ENCODE results near the gene ARHGAP42. TPM values are rescaled to one million over a fixed set of nuclear protein-coding genes. Genes with fewer than 3 reads are reported as not detected.

ARHGAP42 gene
- polyA plus RNA-seq, 3 donors = 0.13 TPM; not detected in 2

DNA sequence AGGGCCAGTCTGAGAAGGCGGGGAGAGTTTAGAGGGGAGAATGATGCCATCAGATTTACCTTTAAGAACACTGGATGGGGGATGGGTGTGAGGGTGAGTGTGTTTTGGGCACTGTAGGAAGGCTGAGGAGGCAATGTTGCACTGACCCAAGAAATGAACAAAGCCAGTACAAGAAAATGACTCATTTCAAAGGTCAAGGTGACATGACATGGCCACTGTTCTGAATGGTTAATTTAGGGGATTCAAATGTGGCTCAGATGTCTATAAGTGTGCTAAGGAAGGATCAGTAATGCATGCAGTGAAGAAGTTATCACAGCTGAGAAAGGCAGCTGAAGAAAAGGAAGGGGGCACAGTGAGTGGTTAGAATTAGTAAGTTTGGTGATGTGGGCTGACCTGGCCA, 312.7 kb downstream of the ARHGAP42 start:
- H3K4me2 ChIP-seq (replicated peaks; ENCODE audit: extremely low read depth, low read length, poor library complexity, severe bottlenecking) = no peak overlapping the region
- H3K4me3 Mint-ChIP-seq = no peak overlapping the region
- H3K4me3 ChIP-seq (replicated peaks in 1 of 3; ENCODE audit: low read depth in 2 of 3, low read length in 3 of 3) = no peak overlapping the region
- H2AFZ ChIP-seq (ENCODE audit: insufficient read depth, low read depth, low read length, poor library complexity, severe bottlenecking) = no peak overlapping the region
- TF ChIP-seq, protein P1, sequence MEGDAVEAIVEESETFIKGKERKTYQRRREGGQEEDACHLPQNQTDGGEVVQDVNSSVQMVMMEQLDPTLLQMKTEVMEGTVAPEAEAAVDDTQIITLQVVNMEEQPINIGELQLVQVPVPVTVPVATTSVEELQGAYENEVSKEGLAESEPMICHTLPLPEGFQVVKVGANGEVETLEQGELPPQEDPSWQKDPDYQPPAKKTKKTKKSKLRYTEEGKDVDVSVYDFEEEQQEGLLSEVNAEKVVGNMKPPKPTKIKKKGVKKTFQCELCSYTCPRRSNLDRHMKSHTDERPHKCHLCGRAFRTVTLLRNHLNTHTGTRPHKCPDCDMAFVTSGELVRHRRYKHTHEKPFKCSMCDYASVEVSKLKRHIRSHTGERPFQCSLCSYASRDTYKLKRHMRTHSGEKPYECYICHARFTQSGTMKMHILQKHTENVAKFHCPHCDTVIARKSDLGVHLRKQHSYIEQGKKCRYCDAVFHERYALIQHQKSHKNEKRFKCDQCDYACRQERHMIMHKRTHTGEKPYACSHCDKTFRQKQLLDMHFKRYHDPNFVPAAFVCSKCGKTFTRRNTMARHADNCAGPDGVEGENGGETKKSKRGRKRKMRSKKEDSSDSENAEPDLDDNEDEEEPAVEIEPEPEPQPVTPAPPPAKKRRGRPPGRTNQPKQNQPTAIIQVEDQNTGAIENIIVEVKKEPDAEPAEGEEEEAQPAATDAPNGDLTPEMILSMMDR (IDR thresholded peaks at IDR 0.05) = no peak
- H4K20me1 ChIP-seq (ENCODE audit: insufficient read depth, low read length) = no peaks in the 10 kb centered on the region
- intact Hi-C loops (cut with micrococcal nuclease) = no loop called here
- no peaks in the 10 kb centered on the region for H3K79me2 ChIP-seq (ENCODE audit: insufficient read depth, low read length)
- H3K4me1 ChIP-seq (ENCODE audit: control insufficient read depth in 1 of 2, insufficient read depth in 2 of 2, low read length in 2 of 2) = no peaks in the 10 kb centered on the region
- no peaks in the 10 kb centered on the region for H3K27me3 Mint-ChIP-seq (ENCODE audit: low read depth in 3 of 3)
- H3K9me3 Mint-ChIP-seq = peaks cover 0 to 10% (median 3%) of the 10 kb centered on the region in 7 donors
- no peak for DNase-seq
- H3K36me3 ChIP-seq (replicated peaks in 1 of 2; ENCODE audit: control insufficient read depth in 1 of 2, insufficient read depth in 2 of 2, low read length in 2 of 2) = no peaks in the 10 kb centered on the region
- H3K27me3 ChIP-seq (ENCODE audit: control insufficient read depth in 2 of 2, insufficient read depth in 2 of 2, low read length in 2 of 2) = no peaks in the 10 kb centered on the region
- no peak overlapping the region for H3K27ac Mint-ChIP-seq
- no peak overlapping the region for H3K27ac ChIP-seq (ENCODE audit: low read depth in 1 of 2, low read length in 2 of 2)
- H3K9ac ChIP-seq (ENCODE audit: insufficient read depth, low read length, poor library complexity, severe bottlenecking) = no peak overlapping the region
- no peaks in the 10 kb centered on the region for H3K4me1 Mint-ChIP-seq
- peaks cover 0 to 5% of the 10 kb centered on the region in 2 donors for H3K9me3 ChIP-seq (replicated peaks in 1 of 2; ENCODE audit: control insufficient read depth in 1 of 2, insufficient read depth in 1 of 2, low read length in 2 of 2)
- WGBS (ENCODE audit: insufficient coverage) = no CpG with 5 or more reads among the region's 1 CpG
- no peaks in the 10 kb centered on the region for H3K36me3 Mint-ChIP-seq

DNA sequence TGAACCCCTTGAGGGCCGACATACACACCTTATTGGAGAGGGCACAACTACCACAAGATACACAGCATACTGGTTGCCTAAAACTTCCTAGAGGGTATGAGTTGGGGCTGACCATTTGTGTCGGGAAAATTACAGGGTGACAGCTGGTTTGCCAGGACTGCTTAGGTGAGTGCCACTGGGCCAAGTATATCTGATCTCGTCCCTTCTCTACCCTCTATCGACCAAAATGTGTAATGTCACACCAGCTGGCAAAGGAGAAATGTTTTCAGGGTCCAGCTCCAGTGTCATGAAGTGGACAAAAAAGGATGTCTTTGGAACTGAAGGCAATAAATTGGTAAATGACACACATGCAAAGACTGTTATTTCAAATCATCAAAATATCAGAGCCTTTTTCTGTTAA, 316.4 kb downstream of the ARHGAP42 start:
- Mint-ChIP-seq H3K4me3 (no peak overlapping the region), H3K9me3 (peaks cover 0 to 11% (median 6%) of the 10 kb centered on the region in 7 donors), H3K4me1 (no peaks in the 10 kb centered on the region), H3K36me3 (no peaks in the 10 kb centered on the region), H3K27ac (no peak overlapping the region), H3K27me3 (ENCODE audit: low read depth in 3 of 3) (peaks cover 0 to 3% (median 0%) of the 10 kb centered on the region in 3 donors)
- Histone ChIP-seq H3K4me2 (replicated peaks; ENCODE audit: extremely low read depth, low read length, poor library complexity, severe bottlenecking) (no peak overlapping the region), H3K27me3 (ENCODE audit: control insufficient read depth in 2 of 2, insufficient read depth in 2 of 2, low read length in 2 of 2) (no peaks in the 10 kb centered on the region), H4K20me1 (ENCODE audit: insufficient read depth, low read length) (no peaks in the 10 kb centered on the region), H3K36me3 (replicated peaks in 1 of 2; ENCODE audit: control insufficient read depth in 1 of 2, insufficient read depth in 2 of 2, low read length in 2 of 2) (no peaks in the 10 kb centered on the region), H3K4me3 (replicated peaks in 1 of 3; ENCODE audit: low read depth in 2 of 3, low read length in 3 of 3) (no peak overlapping the region), H2AFZ (ENCODE audit: insufficient read depth, low read depth, low read length, poor library complexity, severe bottlenecking) (no peak overlapping the region), H3K9me3 (replicated peaks in 1 of 2; ENCODE audit: control insufficient read depth in 1 of 2, insufficient read depth in 1 of 2, low read length in 2 of 2) (peaks cover 0 to 8% of the 10 kb centered on the region in 2 donors), H3K79me2 (ENCODE audit: insufficient read depth, low read length) (no peaks in the 10 kb centered on the region), H3K4me1 (ENCODE audit: control insufficient read depth in 1 of 2, insufficient read depth in 2 of 2, low read length in 2 of 2) (peaks cover 0 to under 1% of the 10 kb centered on the region in 2 donors), H3K27ac (ENCODE audit: low read depth in 1 of 2, low read length in 2 of 2) (no peak overlapping the region), H3K9ac (ENCODE audit: insufficient read depth, low read length, poor library complexity, severe bottlenecking) (no peak overlapping the region)
- intact Hi-C loops (cut with micrococcal nuclease) = no loop called here
- no CpG with 5 or more reads among the region's 4 CpGs for WGBS (ENCODE audit: insufficient coverage)
- TF ChIP-seq, protein P1 (IDR thresholded peaks at IDR 0.05) = no peak
- DNase-seq = no peak

Data from CD14-positive monocyte (primary cell).